ENCODE data around the gene FLT1. TPM values are rescaled to one million over a fixed set of nuclear protein-coding genes. Genes with fewer than 3 reads are reported as not detected.

The FLT1 gene
- 5.2 and 9.4 TPM in 2 replicates for total RNA-seq

GRCh38 chr13:28494778-28495537 lies at the start of gene FLT1:
TSS of gene FLT1 (minus strand) at chr13:28495128. CDS start at chr13:28494843, 285 bp downstream.

Other genes starting within 250 kb of the FLT1 start
- 119 and 180 TPM in 2 replicates for gene POMP, start 164.0 kb upstream of the FLT1 start, total RNA-seq
- 1.2 and 1.9 TPM in 2 replicates for gene SLC46A3, start 223.8 kb upstream of the FLT1 start, total RNA-seq